HepG2 (cell line): ENCODE results near the gene SCAND1. TPM values are rescaled to one million over a fixed set of nuclear protein-coding genes. Genes with fewer than 3 reads are reported as not detected.
A peak's percentile ranks its signal among the peaks of the same experiment; 100 is the strongest.

Experiments used
- CREM ChIP-seq, 2 experiments: sonication (generic) in 1 of 2; formaldehyde crosslinking in 1 of 2; IDR thresholded peaks; 2 replicates each; pipeline versions ENCODE4 v1.4.0 to v1.6.1; 2016 to 2020; ENCODE audit warnings: antibody characterized with exemption in 1 of 2, mild to moderate bottlenecking in 1 of 2, missing genetic modification reagents in 1 of 2
- JUNB ChIP-seq: sonication (generic); formaldehyde crosslinking; IDR thresholded peaks from 2 replicates; pipeline ENCODE4 v1.8.0; 2022; ENCODE audit warnings: missing genetic modification reagents, mild to moderate bottlenecking, borderline replicate concordance
- NFKB2 ChIP-seq: sonication (generic); formaldehyde crosslinking; IDR thresholded peaks from 2 replicates; pipeline ENCODE4 v1.4.0; 2020; ENCODE audit warnings: missing genetic modification reagents, borderline replicate concordance
- RAD51 ChIP-seq: fragments of 450-650 bp; IDR thresholded peaks from 2 replicates; pipeline ENCODE4 v1.6.1; 2016; ENCODE audit warnings: borderline replicate concordance
- RBFOX2 ChIP-seq: fragments of 200-400 bp; formaldehyde crosslinking; IDR thresholded peaks from 2 replicates; pipeline ENCODE4 v1.6.1; 2017; ENCODE audit warnings: low read depth, mild to moderate bottlenecking, low read length
- ZBTB3 ChIP-seq: sonication (generic); formaldehyde crosslinking; IDR thresholded peaks from 2 replicates; pipeline ENCODE4 v1.4.0; 2020; ENCODE audit warnings: low read depth, mild to moderate bottlenecking, moderate library complexity, missing genetic modification reagents, borderline replicate concordance
- ZBTB40 ChIP-seq, 2 experiments: fragments of 450-650 bp in 1 of 2; sonication (generic) in 1 of 2; formaldehyde crosslinking in 1 of 2; IDR thresholded peaks; 2 replicates each; pipeline versions ENCODE4 v1.6.1 to v1.8.0; 2016 to 2022; ENCODE audit warnings: antibody characterized with exemption in 1 of 2, mild to moderate bottlenecking in 1 of 2, missing genetic modification reagents in 1 of 2
- ZNF224 ChIP-seq: sonication (generic); formaldehyde crosslinking; IDR thresholded peaks from 2 replicates; pipeline ENCODE4 v1.5.0; 2020; ENCODE audit warnings: mild to moderate bottlenecking, missing genetic modification reagents
- ZNF230 ChIP-seq: sonication (generic); formaldehyde crosslinking; IDR thresholded peaks from 2 replicates; pipeline ENCODE4 v1.4.0; 2020; ENCODE audit warnings: mild to moderate bottlenecking, missing genetic modification reagents
- ZNF737 ChIP-seq: sonication (generic); formaldehyde crosslinking; IDR thresholded peaks from 2 replicates; pipeline ENCODE4 v1.5.0; 2020; ENCODE audit warnings: missing genetic modification reagents, mild to moderate bottlenecking, borderline replicate concordance
- polyA plus RNA-seq, 8 experiments: library from polyadenylated mRNA; depleted of rRNA in 3 of 8; stranded (reverse) in 7 of 8; unstranded in 1 of 8; fragments of >200 nt; fragmentation: Illumina TruSeq in 4 of 8; extraction: Trizol in 4 of 8; gene quantifications; 2 replicates each; pipeline versions ENCODE4 v1.2.1 to v1.2.3, GENCODE V29; 2011 to 2016; ENCODE audit warnings: low read depth in 4 of 8, missing spikeins in 1 of 8, mixed read lengths in 1 of 8; ENCODE audit not compliant: insufficient read depth in 1 of 8
- total RNA-seq, 5 experiments: library from RNA; depleted of rRNA; stranded (reverse); fragments of >200 nt; fragmentation: Illumina TruSeq; extraction: Trizol; gene quantifications; 2 replicates each; pipeline ENCODE4 v1.2.3, GENCODE V29; 2016; ENCODE audit warnings: low read depth in 1 of 5
- TF ChIP-seq, protein P1 (sequence below): sonication (generic); formaldehyde crosslinking; IDR thresholded peaks from 2 replicates; pipeline ENCODE4 v1.4.0; 2020; ENCODE audit warnings: mild to moderate bottlenecking, missing genetic modification reagents
- TF ChIP-seq, protein P2 (sequence below), 2 experiments: sonication (generic) in 1 of 2; formaldehyde crosslinking in 1 of 2; IDR thresholded peaks; 2 replicates each; pipeline versions ENCODE4 v1.5.1 to v1.6.1; 2011 to 2020; ENCODE audit warnings: borderline replicate concordance in 1 of 2, low read depth in 1 of 2, low read length in 1 of 2, mild to moderate bottlenecking in 1 of 2, missing genetic modification reagents in 1 of 2, moderate library complexity in 1 of 2
- TF ChIP-seq, protein P3 (sequence below): sonication (generic); formaldehyde crosslinking; IDR thresholded peaks from 2 replicates; pipeline ENCODE4 v1.5.1; 2020; ENCODE audit warnings: mild to moderate bottlenecking, missing genetic modification reagents, borderline replicate concordance

The SCAND1 gene
- total and polyA plus RNA-seq, 2 of the 13 experiments (the other 11 are each of a cell fraction or from before 2014, with no cell fraction given), result 19.3 to 109 TPM

- TF ChIP-seq ZNF224 (CRISPR knock-in tag), result no peak
- no peak for TF ChIP-seq ZNF230 (CRISPR knock-in tag)
- peak; percentile 58; the same call in 1 of the 2 replicates for TF ChIP-seq RAD51
- no peak for TF ChIP-seq JUNB
- TF ChIP-seq NFKB2, result no peak
- TF ChIP-seq ZNF737 (CRISPR knock-in tag), result no peak
- TF ChIP-seq RBFOX2, result no peak
- TF ChIP-seq CREM (IDR thresholded peaks at IDR 0.05), result no peak
- no peak for TF ChIP-seq CREM (CRISPR knock-in tag; IDR thresholded peaks at IDR 0.05)
- no peak for TF ChIP-seq ZBTB40 (IDR thresholded peaks at IDR 0.05)
- no peak for TF ChIP-seq ZBTB40 (CRISPR knock-in tag; IDR thresholded peaks at IDR 0.05)
- TF ChIP-seq, protein P1, sequence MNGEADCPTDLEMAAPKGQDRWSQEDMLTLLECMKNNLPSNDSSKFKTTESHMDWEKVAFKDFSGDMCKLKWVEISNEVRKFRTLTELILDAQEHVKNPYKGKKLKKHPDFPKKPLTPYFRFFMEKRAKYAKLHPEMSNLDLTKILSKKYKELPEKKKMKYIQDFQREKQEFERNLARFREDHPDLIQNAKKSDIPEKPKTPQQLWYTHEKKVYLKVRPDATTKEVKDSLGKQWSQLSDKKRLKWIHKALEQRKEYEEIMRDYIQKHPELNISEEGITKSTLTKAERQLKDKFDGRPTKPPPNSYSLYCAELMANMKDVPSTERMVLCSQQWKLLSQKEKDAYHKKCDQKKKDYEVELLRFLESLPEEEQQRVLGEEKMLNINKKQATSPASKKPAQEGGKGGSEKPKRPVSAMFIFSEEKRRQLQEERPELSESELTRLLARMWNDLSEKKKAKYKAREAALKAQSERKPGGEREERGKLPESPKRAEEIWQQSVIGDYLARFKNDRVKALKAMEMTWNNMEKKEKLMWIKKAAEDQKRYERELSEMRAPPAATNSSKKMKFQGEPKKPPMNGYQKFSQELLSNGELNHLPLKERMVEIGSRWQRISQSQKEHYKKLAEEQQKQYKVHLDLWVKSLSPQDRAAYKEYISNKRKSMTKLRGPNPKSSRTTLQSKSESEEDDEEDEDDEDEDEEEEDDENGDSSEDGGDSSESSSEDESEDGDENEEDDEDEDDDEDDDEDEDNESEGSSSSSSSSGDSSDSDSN (CRISPR knock-in tag), result no peak
- TF ChIP-seq, protein P2, sequence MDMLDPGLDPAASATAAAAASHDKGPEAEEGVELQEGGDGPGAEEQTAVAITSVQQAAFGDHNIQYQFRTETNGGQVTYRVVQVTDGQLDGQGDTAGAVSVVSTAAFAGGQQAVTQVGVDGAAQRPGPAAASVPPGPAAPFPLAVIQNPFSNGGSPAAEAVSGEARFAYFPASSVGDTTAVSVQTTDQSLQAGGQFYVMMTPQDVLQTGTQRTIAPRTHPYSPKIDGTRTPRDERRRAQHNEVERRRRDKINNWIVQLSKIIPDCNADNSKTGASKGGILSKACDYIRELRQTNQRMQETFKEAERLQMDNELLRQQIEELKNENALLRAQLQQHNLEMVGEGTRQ (IDR thresholded peaks at IDR 0.05; ENCODE audit: low read depth, low read length), result peak; percentile 28; the same call in 1 of the 2 replicates
- TF ChIP-seq, protein P2 (CRISPR knock-in tag; IDR thresholded peaks at IDR 0.05; ENCODE audit: borderline replicate concordance), result no peak; the same call in 1 of the 2 replicates
- TF ChIP-seq, protein P3, sequence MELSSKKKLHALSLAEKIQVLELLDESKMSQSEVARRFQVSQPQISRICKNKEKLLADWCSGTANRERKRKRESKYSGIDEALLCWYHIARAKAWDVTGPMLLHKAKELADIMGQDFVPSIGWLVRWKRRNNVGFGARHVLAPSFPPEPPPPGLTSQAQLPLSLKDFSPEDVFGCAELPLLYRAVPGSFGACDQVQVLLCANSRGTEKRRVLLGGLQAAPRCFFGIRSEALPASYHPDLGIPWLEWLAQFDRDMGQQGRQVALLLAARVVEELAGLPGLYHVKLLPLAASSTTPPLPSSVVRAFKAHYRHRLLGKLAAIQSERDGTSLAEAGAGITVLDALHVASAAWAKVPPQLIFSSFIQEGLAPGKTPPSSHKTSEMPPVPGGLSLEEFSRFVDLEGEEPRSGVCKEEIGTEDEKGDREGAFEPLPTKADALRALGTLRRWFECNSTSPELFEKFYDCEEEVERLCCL, result no peak
- no peak for TF ChIP-seq ZBTB3 (CRISPR knock-in tag)
Measured at GRCh38 chr20:35968930-35969329, 14.6 kb upstream of the SCAND1 start (continued).
